NCI-H2081 (cell line): Measurements from ENCODE around the gene ANKRD63.

Experiments used
- DNase-seq, 2 experiments: peaks; one replicate each; lab custom pipeline; 2025; lab: John Stamatoyannopoulos, UW

The ANKRD63 gene

DNA sequence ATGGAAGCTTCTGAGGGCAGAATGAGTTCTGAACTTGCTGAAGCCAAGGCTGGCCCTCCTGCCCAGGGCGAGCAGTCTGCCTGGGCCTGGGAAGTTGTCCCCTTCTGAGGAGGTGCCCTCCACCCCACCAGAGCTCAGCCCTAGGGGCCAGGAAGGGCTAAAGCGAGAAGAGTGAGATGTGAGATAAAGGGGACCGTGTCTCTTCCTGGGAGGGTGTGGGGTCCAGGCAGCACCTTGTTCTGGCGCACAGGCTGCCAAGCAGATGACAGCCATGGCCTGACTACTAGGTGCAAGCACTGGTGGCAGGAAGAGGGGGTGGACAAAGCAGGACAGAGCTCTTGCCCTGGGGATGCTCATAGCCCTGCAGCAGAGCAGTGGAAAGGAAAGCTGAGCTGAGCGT is 40.3 kb downstream of the ANKRD63 start:
- DNase-seq = no peak

DNA sequence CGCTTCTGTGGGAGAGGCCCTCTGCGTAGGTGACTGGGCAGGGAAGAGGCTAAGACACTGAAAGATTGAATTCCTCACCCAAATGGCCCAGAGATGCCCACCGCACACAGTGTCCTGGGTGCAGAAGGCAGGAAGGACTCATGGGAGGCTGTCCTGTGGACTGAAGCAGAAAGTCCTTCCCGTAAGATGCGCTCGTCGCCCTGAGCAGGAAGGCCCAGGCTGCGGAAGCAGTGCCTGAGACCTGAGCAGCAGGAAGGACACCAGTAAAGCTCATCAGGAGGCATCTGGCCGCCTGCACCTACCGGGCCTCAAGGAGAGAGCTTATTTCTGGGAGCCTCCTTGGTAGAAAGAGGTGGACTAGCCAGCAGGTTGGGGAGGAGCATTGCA is 40.7 kb downstream of the ANKRD63 start:
- DNase-seq = no peak

DNA sequence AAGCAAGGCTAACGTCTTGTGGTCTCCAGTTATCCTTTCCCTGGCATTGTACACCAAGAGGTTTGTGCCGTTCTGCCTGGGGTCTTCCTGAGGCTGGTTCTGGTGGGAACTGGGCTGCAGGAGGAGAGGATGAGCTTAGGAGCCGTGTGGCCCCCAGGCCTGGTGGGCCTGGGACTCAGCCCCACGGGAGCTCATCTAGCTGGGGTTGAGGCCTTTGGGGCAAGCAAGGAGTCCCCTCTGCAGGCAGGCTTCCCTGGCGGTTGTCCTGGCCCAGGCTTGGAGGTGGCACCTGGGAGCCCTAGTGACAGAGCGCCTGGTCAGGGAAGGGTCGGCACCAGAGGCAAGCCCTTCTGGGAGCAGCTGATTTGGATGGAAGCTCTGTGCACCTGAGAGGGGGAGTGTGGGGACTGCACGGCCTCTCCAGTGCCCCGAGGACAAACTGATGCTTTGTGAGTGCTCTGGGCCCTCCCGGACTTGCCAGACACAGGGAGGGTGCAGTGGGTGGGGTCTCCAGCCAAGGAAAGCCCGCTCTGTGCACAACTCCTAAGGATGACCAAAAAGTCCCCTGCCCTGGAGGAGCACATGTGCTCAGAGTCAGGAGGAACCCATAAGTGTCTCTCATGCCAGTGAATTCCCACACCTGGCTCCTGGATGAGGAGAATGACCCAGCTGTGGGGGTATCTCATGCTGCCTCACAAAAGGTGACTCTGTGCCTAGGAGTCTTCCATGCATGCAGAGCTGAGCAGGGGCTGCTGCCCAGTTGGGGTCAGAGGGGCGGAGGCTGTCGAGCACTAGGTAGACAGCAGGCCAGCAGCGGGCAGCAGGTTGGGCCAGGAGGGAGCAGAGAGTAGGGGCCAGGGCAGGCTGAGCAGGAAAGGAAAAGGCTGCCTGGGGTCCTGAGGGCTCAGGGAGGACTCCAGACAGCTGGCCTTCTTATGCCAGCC is 41.3 kb downstream of the ANKRD63 start:
- no peak for DNase-seq

DNA sequence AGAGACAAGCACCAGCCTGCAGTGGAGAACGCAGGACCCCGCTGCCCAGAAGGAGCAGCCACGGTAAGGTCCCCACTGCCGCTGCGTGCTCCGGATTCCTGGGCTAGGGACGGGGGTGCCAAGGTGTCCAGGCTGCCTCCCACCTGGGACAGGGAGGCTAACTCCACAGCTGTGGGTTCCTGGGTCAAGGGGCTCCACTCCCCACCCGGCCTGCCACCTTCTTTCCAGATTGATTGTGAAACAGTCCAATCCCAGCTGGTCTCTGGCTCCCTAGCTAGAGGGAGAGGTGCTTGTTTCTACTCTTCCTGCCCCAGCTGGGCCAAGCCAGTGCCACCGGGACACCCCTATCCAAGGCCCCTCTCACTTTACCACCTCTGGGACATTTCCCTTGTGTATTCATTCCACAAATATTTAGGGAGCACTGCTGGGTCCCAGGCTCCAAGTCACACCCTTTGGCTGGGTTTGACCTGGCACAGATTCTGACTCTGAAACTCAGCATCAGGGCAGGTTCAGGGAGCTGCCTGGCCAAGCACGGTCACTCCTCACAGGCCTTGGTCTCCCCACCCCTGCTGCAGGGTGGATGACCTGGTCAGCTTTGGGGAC is 42.1 kb downstream of the ANKRD63 start:
- DNase-seq = no peak

DNA sequence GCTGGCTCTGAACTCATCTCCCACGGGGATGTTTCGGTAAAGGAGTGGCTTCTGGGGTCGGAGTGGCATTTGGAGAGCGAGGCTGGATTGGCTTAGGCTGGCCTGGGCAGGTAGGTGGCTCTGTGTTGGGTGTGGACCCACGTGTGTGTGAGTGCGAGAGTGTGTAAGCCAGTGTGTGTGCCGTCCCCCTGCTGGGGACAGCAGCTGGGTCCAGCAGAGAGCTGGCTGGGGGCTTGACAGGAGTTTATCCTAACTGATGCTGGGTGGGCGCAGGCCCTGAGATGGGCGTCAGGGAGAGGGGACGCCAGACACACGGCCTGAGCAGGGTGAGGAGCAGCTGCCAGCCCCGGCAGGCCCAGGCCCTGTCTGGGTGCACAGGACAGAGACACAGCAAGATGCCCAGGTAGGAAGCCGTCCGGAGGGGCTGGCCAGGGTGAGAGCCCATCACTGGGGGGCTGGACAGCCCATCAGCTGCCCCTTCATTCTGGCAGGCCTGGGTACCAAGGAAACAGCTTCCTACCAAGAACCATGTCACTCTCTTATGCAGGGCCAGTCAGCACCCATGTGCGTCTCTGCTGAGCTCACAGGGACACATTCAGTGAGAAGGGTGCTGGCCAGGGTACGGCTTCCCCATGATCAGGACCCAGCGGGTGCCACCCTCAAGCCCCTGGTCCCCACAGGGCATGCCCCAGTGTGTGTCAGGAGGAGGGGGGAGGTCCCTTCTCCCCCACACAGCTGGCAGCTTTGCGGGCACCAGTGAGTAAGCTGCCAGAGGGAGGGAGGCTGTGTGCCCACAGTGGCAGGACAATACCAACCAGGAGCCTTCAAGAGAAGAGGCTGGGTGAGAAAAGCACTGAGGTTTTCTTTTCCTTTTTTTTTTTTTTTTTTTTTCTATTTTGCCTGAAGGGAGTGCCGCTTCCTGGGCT is 42.9 kb downstream of the ANKRD63 start:
- no peak for DNase-seq

DNA sequence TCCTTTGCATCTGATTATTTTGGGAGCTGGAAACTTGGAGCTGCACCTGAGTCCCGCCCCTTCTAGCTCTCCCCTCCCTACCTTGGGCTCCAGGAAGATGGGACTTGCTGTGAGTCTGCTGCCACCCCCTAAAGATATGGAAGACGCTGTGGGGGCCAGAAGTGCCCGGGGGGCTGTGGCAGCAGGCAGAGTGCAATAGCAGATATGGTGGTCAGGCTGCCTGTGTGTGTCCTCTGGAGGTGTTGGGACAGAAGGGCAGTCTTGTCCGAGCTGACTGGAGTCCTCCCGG is 43.5 kb downstream of the ANKRD63 start:
- no peak for DNase-seq

DNA sequence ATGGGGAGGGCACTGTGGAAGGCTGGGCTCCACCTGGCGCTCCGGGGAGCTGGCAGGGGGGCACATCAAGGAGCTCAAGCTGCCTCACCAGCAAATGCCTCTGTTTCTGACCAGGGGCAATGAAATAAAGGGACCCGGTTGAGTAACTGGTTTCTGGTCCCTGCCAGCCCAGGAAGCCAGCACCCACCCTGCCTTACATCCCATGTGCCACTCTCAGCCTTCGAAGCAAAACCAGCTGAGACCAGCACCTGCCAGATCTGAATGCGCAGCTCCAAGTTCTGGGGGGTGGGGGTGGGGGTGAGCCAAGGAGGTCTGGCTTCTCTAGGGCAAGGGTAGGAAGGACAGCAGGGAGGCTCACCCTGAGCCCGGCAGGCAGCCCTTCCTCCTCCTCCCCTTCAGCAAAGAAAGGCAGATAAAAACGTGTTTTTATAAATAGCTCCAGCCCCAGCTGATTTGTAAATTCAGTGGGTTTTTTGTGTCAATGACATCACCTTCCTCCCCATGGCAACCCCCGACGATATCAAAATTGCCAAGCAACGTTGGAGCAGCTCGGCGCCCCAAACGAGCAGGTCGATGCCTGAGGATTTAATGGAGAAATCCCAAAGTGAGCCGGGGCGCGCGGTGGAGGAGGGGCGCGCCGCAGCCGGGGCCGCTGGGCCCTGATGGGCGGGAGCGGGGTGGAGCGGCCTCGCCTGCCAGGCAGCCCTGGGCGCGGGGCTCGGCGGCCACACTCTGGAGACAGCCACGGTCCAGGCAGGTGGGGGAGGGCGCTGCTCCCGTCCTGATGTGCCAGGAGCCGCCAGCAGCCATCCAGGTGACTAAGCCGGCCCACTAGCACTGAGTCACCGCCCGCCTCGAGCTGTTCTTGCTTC is 44.1 kb downstream of the ANKRD63 start, which contains the start of gene PAK6:
Gene PAK6, plus strand, starts transcription at position 532 of the 872 bp plus-strand sequence. CDS start 25,723 bp downstream, outside the sequence.
- DNase-seq = peak; percentile 35 to 45

DNA sequence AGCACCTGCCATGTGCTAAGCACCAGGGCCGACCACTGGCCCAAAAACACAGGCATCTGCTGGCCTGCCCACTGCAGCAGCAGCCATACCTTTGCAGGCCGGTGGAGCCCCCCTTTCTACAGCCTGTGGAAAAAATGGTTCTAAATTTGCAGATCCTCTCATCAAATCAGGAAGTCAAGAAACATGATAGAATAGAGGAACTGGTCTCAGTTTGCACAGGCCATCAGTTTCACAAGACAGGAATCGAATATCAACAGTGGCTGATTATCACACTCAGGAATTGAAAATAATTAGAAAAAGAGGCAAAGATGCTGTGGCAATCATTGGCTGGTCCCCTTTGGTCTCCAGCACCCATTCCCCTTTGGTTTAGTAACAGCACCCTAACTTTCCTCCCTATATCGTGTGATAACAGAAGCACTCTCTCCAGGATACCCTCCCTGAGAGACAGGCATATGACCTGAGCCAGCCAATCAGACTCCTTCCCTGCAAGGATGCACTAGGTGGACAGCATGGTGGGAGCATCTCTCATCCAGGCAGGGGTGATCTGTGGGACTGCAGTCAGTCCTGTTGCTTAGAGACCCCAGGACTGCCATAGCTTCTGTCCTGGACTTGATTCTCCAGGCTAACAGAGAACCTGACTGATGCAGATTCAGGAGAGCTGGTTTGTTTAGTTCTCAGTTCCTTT is 47.5 kb downstream of the ANKRD63 start:
- no peak for DNase-seq

DNA sequence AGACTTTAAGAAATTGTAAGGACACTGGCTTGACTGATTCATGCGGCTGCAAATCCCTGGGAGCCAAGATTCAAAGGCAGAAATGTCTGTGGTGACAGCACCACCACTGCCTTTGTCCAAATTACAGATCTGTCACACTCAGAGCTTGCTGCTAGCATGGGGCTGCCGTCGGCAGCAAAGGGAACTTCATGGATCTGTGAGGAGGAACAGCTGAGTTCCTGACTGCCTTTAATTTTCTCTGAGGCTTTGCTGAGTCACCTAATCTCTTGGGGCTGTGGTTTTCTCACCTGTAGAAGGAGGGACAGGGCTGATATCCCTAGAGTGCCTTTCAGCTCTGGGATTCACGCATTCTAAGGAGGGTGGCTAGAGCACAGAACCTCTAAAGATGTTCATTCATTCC is 48.1 kb downstream of the ANKRD63 start:
- no peak for DNase-seq

DNA sequence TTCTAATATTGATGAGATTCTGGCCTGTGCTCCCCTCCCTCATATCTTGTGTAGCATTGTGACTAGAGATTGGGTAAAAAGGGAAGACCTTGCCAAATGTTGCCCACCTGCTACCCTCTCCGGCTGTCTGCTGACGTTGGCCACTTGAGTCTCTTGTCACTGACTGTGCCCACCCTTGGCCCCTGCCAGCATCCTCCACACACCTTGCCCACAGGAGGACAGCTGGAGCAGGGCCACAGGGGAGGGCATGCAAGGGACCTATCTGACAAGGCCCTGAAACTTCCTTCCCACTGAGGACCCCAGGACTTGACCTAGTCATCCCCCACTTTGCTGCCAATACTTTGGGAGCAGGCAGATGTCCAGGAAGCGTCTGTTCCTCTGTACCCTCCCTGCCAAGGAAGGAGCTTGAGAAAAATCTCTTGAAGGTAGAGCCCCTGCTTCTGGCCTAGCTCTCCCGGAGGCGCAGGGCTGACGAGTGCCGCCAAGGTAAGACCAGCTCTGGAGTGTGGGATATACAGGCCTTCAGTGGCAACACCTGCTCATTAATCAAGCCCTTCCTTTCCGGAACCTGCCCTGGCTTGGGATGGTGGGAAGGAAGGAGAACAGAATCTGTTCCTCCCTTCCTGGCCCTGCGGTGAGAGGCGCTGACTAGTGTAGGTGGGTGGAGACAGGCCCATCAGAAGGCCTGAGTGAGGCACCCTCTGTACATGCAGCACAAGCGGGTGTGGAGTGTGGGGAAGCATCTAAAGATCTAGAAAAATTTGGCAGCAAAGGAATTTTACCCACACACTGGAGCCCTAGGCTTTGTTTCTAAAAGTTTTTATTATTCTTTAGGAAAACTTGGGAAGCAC is 48.9 kb downstream of the ANKRD63 start:
- DNase-seq = no peak

DNA sequence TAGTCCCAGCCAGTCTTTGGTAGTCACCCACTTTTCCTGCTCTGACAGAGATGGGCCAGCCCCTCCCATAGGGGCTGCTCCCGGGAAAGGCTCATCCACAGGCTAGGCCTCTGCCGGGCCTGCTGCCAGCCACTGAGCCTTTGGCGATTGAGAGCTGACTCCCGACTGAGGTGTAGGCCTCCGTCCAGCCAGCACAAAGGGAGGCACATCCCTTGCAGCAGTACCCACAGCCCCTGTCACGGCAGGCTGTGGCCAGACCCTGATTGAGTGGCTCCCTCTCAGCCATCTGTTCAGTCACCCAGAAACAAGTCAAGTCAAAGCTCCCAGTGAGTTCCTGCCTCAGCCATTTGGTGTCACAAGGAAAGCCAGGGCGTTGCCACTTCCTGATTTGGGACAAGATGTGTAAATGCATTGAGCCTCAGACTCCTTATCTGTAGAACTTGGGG is 50.2 kb downstream of the ANKRD63 start:
- DNase-seq = peak in 1 of 2 experiments; percentile 3
